Astrocyte (in vitro differentiated cells and primary cell): ENCODE data around the gene COPS2. TPM values are rescaled to one million over a fixed set of nuclear protein-coding genes. Genes with fewer than 3 reads are reported as not detected.

Experiments
- DNase-seq: peaks from one replicate; pipeline ENCODE4 v3.0.0-alpha.2; 2010; ENCODE audit warnings: low read depth
- FAIRE-seq: peaks from 2 replicates; lab custom pipeline; 2011; peaks lifted over from hg19 to GRCh38; lab: Jason Lieb, UNC
- H2AFZ ChIP-seq: 2 replicates; pipeline ENCODE4 v1.6.0; 2012; ENCODE audit warnings: low read depth, low read length, inconsistent platforms
- H3K27ac ChIP-seq: 2 replicates; pipeline ENCODE4 v1.5.1; 2011; ENCODE audit warnings: low read depth, low read length, inconsistent platforms
- H3K27me3 ChIP-seq: 2 replicates; pipeline ENCODE4 v1.6.0; 2011; ENCODE audit warnings: low read length, inconsistent platforms; ENCODE audit not compliant: insufficient read depth
- H3K36me3 ChIP-seq: 2 replicates; pipeline ENCODE4 v1.5.1; 2011; ENCODE audit warnings: low read length, inconsistent platforms; ENCODE audit not compliant: insufficient read depth
- H3K4me1 ChIP-seq: 2 replicates; pipeline ENCODE4 v1.5.1; 2011; ENCODE audit warnings: low read length, inconsistent platforms; ENCODE audit not compliant: insufficient read depth
- H3K4me2 ChIP-seq: 2 replicates; pipeline ENCODE4 v1.6.0; 2012; ENCODE audit warnings: low read length, inconsistent platforms
- H3K4me3 ChIP-seq: 2 replicates; pipeline ENCODE4 v1.5.1; 2011; ENCODE audit warnings: low read depth, mild to moderate bottlenecking, low read length, inconsistent platforms; ENCODE audit not compliant: insufficient read depth
- H3K79me2 ChIP-seq: 2 replicates; pipeline ENCODE4 v1.6.0; 2012; ENCODE audit warnings: mild to moderate bottlenecking, low read length, inconsistent platforms; ENCODE audit not compliant: insufficient read depth
- H3K9ac ChIP-seq: 2 replicates; pipeline ENCODE4 v1.6.0; 2012; ENCODE audit warnings: mild to moderate bottlenecking, low read length, inconsistent platforms
- H3K9me3 ChIP-seq: 2 replicates; pipeline ENCODE4 v1.5.1; 2012; ENCODE audit warnings: low read depth, mild to moderate bottlenecking, low read length, inconsistent platforms; ENCODE audit not compliant: insufficient read depth
- H4K20me1 ChIP-seq: 2 replicates; pipeline ENCODE4 v1.6.0; 2012; ENCODE audit warnings: low read length, inconsistent platforms; ENCODE audit not compliant: insufficient read depth
- H3K27ac Mint-ChIP-seq: one replicate; pipeline ENCODE4 v1.8.0; 2021; ENCODE audit warnings: mild to moderate bottlenecking, mixed read lengths; ENCODE audit not compliant: unreplicated experiment
- H3K27me3 Mint-ChIP-seq: one replicate; pipeline ENCODE4 v1.8.0; 2021; ENCODE audit warnings: low read depth, mixed read lengths; ENCODE audit not compliant: unreplicated experiment
- H3K36me3 Mint-ChIP-seq: one replicate; pipeline ENCODE4 v1.8.0; 2021; ENCODE audit warnings: low read depth, mixed read lengths; ENCODE audit not compliant: unreplicated experiment
- H3K4me1 Mint-ChIP-seq: one replicate; pipeline ENCODE4 v1.8.0; 2021; ENCODE audit warnings: low read depth, mixed read lengths; ENCODE audit not compliant: unreplicated experiment
- H3K4me3 Mint-ChIP-seq: one replicate; pipeline ENCODE4 v1.8.0; 2021; ENCODE audit warnings: mild to moderate bottlenecking, moderate library complexity, mixed read lengths; ENCODE audit not compliant: unreplicated experiment
- H3K9me3 Mint-ChIP-seq: one replicate; pipeline ENCODE4 v1.8.0; 2021; ENCODE audit warnings: mild to moderate bottlenecking, mixed read lengths; ENCODE audit not compliant: unreplicated experiment
- EZH2 ChIP-seq: IDR thresholded peaks from 2 replicates; pipeline ENCODE4 v1.6.1; 2012; ENCODE audit warnings: mild to moderate bottlenecking, low read length, inconsistent platforms; ENCODE audit not compliant: insufficient read depth
- total RNA-seq: library from RNA; stranded (reverse); gene quantifications from 2 replicates; pipeline ENCODE4 v1.2.1, GENCODE V29; 2021
- TF ChIP-seq, protein P1 (sequence below): IDR thresholded peaks from 2 replicates; pipeline ENCODE4 v1.5.1; 2011; ENCODE audit warnings: low read depth, mild to moderate bottlenecking, inconsistent platforms, low read length, moderate library complexity; ENCODE audit not compliant: insufficient read depth

Gene COPS2
- total RNA-seq, 1 donor from 2014 or later, result 94.3 TPM

- peaks cover 15% of the 10 kb centered on the region for H3K36me3 Mint-ChIP-seq
- Histone ChIP-seq H4K20me1 (no peaks in the 10 kb centered on the region), H3K79me2 (peaks cover 13% of the 10 kb centered on the region), H3K27ac (no peak overlapping the region), H3K4me1 (peaks cover 21% of the 10 kb centered on the region), H3K4me3 (no peak overlapping the region), H3K9ac (no peak overlapping the region), H3K9me3 (no peaks in the 10 kb centered on the region), H3K36me3 (peaks cover 58% of the 10 kb centered on the region), H2AFZ (no peak overlapping the region), H3K27me3 (no peaks in the 10 kb centered on the region), H3K4me2 (no peak overlapping the region)
- H3K9me3 Mint-ChIP-seq, result no peaks in the 10 kb centered on the region
- TF ChIP-seq EZH2, result no peak
- TF ChIP-seq, protein P1, sequence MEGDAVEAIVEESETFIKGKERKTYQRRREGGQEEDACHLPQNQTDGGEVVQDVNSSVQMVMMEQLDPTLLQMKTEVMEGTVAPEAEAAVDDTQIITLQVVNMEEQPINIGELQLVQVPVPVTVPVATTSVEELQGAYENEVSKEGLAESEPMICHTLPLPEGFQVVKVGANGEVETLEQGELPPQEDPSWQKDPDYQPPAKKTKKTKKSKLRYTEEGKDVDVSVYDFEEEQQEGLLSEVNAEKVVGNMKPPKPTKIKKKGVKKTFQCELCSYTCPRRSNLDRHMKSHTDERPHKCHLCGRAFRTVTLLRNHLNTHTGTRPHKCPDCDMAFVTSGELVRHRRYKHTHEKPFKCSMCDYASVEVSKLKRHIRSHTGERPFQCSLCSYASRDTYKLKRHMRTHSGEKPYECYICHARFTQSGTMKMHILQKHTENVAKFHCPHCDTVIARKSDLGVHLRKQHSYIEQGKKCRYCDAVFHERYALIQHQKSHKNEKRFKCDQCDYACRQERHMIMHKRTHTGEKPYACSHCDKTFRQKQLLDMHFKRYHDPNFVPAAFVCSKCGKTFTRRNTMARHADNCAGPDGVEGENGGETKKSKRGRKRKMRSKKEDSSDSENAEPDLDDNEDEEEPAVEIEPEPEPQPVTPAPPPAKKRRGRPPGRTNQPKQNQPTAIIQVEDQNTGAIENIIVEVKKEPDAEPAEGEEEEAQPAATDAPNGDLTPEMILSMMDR, result no peak
- DNase-seq (no peak), FAIRE-seq (no peak)
- H3K27ac Mint-ChIP-seq, result no peak overlapping the region
- H3K27me3 Mint-ChIP-seq, result no peaks in the 10 kb centered on the region
- H3K4me1 Mint-ChIP-seq, result peaks cover 14% of the 10 kb centered on the region
- no peak overlapping the region for H3K4me3 Mint-ChIP-seq
Measured at GRCh38 chr15:49131403-49131802, 24.0 kb downstream of the COPS2 start.

DNA sequence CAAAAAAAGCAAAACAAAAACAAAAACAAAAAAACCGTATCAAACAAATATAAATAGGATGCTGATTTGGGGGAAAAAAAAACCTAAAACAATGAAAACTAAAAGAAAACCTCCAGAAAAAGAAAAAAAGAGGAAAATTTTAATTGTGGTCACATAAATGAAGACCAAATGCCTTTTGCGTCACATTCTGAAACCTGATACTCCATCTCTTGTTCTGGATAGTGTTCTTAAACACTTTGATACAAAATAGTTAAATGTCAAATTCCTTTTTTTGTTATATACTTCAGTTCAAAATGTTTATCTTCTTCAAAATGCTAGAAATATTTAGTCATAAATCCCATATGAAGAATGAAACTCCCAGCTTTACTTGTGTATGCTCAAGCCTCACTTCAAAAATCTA, 31.0 kb downstream of the COPS2 start:
- Histone ChIP-seq H3K4me1 (no peaks in the 10 kb centered on the region), H3K9ac (no peak overlapping the region), H3K4me3 (no peak overlapping the region), H2AFZ (no peak overlapping the region), H3K4me2 (no peak overlapping the region), H3K27me3 (no peaks in the 10 kb centered on the region), H4K20me1 (no peaks in the 10 kb centered on the region), H3K36me3 (peaks cover 20% of the 10 kb centered on the region), H3K9me3 (no peaks in the 10 kb centered on the region), H3K27ac (no peak overlapping the region), H3K79me2 (no peaks in the 10 kb centered on the region)
- Mint-ChIP-seq H3K4me3 (no peak overlapping the region), H3K27ac (no peak overlapping the region), H3K36me3 (peaks cover 6% of the 10 kb centered on the region), H3K4me1 (no peaks in the 10 kb centered on the region), H3K9me3 (no peaks in the 10 kb centered on the region), H3K27me3 (no peaks in the 10 kb centered on the region)
- no peak for TF ChIP-seq EZH2
- TF ChIP-seq, protein P1, result no peak
- FAIRE-seq (no peak), DNase-seq (no peak)

DNA sequence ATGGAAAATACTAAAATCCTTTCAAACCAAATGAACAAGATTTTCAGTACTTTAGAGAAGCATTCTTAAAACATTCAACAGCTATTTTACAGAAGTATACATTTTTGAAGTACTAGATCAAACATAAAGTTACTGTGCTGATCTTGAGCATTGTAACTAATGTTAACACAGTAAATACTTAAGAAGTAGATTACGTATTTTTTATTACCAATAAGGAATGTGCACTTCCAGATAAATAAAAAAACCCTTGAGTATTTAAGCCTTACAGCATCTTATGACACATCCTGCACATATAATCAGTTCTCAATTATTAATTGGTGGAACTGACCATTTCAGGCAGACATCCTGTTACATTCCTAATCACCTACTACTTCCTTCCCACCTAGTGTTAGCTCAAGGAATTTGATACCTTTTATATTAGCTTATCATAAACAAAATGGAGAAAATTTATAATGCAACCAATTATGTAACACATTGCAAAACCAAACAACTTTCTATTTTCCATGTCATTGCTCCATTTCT, 32.8 kb downstream of the COPS2 start:
- H3K27ac ChIP-seq, result no peak overlapping the region
- H2AFZ ChIP-seq, result no peak overlapping the region
- Mint-ChIP-seq H3K4me1 (no peaks in the 10 kb centered on the region), H3K4me3 (no peak overlapping the region), H3K36me3 (peaks cover 5% of the 10 kb centered on the region), H3K27me3 (no peaks in the 10 kb centered on the region), H3K9me3 (no peaks in the 10 kb centered on the region), H3K27ac (no peak overlapping the region)
- H3K36me3 ChIP-seq, result peaks cover 5% of the 10 kb centered on the region
- H3K4me3 ChIP-seq, result no peak overlapping the region
- H3K9ac ChIP-seq, result no peak overlapping the region
- H3K4me2 ChIP-seq, result no peak overlapping the region
- TF ChIP-seq, protein P1, result no peak
- no peak for TF ChIP-seq EZH2
- no peaks in the 10 kb centered on the region for H3K79me2 ChIP-seq
- H3K9me3 ChIP-seq, result no peaks in the 10 kb centered on the region
- DNase-seq, result no peak
- no peaks in the 10 kb centered on the region for H4K20me1 ChIP-seq
- no peaks in the 10 kb centered on the region for H3K27me3 ChIP-seq
- peak; percentile 55 for FAIRE-seq
- H3K4me1 ChIP-seq, result no peaks in the 10 kb centered on the region
